ENCODE results near the gene TRPM3. TPM values are rescaled to one million over a fixed set of nuclear protein-coding genes. Genes with fewer than 3 reads are reported as not detected.

The TRPM3 gene
- total and polyA plus RNA-seq, 2 donors (not counting 1 experiment from before 2014, with no cell fraction given): not detected

GRCh38 chr9:70802758-70803436, 318.5 kb downstream of the TRPM3 start:
- intact Hi-C loops (cut with micrococcal nuclease): no loop called here
- 100% methylated on average over 3 of the region's 6 CpGs for WGBS (ENCODE audit: insufficient coverage)
- POLR2A ChIA-PET: no interaction called here

More at GRCh38 chr9:70802758-70803436, 318.5 kb downstream of the TRPM3 start:
- CTCF ChIA-PET: interaction anchor here (0.7 kb wide), 1 partner anchor 1934 kb away, joined by 3 read pairs; no protein-coding TSS in a partner anchor
- Histone ChIP-seq H3K9me3 (ENCODE audit: control extremely low read depth in 1 of 3, control insufficient read depth in 2 of 3, insufficient read depth in 1 of 3, low read length in 2 of 3) (no peaks in the 10 kb centered on the region), H4K20me1 (ENCODE audit: control insufficient read depth, insufficient read depth, low read length, poor library complexity, severe bottlenecking) (no peaks in the 10 kb centered on the region), H3K27me3 (replicated peaks in 1 of 4; ENCODE audit: control extremely low read depth in 1 of 4, control insufficient read depth in 3 of 4, insufficient read depth in 4 of 4, low read length in 3 of 4) (no peaks in the 10 kb centered on the region), H3K79me2 (ENCODE audit: control insufficient read depth, insufficient read depth, low read length) (no peaks in the 10 kb centered on the region), H2AFZ (ENCODE audit: insufficient read depth, low read depth, low read length, poor library complexity, severe bottlenecking) (no peak overlapping the region), H3K4me2 (replicated peaks; ENCODE audit: low read depth, low read length, poor library complexity, severe bottlenecking) (no peak overlapping the region), H3K27ac (ENCODE audit: low read length in 2 of 2) (no peak overlapping the region), H3K36me3 (replicated peaks in 1 of 2; ENCODE audit: control extremely low read depth in 1 of 2, control insufficient read depth in 1 of 2, extremely low read depth in 1 of 2, insufficient read depth in 2 of 2, low read length in 1 of 2) (no peaks in the 10 kb centered on the region), H3K4me3 (ENCODE audit: control extremely low read depth in 1 of 5, extremely low read depth in 1 of 5, insufficient read depth in 1 of 5, low read depth in 2 of 5, low read length in 4 of 5) (no peak overlapping the region), H3K9ac (ENCODE audit: low read length) (no peak overlapping the region), H3K4me1 (ENCODE audit: control insufficient read depth in 2 of 2, insufficient read depth in 2 of 2, low read length in 2 of 2) (no peaks in the 10 kb centered on the region)
- no peaks in the 10 kb centered on the region for H3K4me1 Mint-ChIP-seq
- ATAC-seq (ENCODE audit: low read depth) (no peak), DNase-seq (no peak)
- no peak overlapping the region for H3K4me3 Mint-ChIP-seq
- H3K27me3 Mint-ChIP-seq: no peaks in the 10 kb centered on the region
- no peak for TF ChIP-seq EZH2 (IDR thresholded peaks at IDR 0.05; ENCODE audit: borderline replicate concordance, insufficient read depth, low read depth, low read length, poor library complexity, severe bottlenecking)
- no peak for TF ChIP-seq CTCF (IDR thresholded peaks at IDR 0.05)
- H3K9me3 Mint-ChIP-seq (ENCODE audit: insufficient read depth): no peaks in the 10 kb centered on the region
- no peak overlapping the region for H3K27ac Mint-ChIP-seq
